Ascending aorta (tissue), 2 donors: ENCODE measurements around the gene GLIS2. TPM values are rescaled to one million over a fixed set of nuclear protein-coding genes. Genes with fewer than 3 reads are reported as not detected.

Source experiments
- DNase-seq, 2 donors: peaks; one replicate each; pipeline ENCODE4 v3.0.0-alpha.2; 2019; ENCODE audit warnings: low spot score in 2 of 2
- H3K27ac ChIP-seq, 2 donors: fragments of 200-600 bp; sonication (generic); one replicate each; pipeline ENCODE4 v1.5.1; 2016 to 2017; ENCODE audit warnings: mild to moderate bottlenecking in 1 of 2
- H3K27me3 ChIP-seq: fragments of 200-600 bp; sonication (generic); one replicate; pipeline ENCODE4 v1.5.1; 2017
- H3K36me3 ChIP-seq, 2 donors: fragments of 200-600 bp; sonication (generic); one replicate each; pipeline ENCODE4 v1.5.1; 2016
- H3K4me1 ChIP-seq, 2 donors: fragments of 200-600 bp; sonication (generic); one replicate each; pipeline ENCODE4 v1.5.1; 2016 to 2017; ENCODE audit warnings: mild to moderate bottlenecking in 1 of 2
- H3K4me3 ChIP-seq, 2 donors: fragments of 200-600 bp; sonication (generic); one replicate each; pipeline ENCODE4 v1.5.1; 2016 to 2017; ENCODE audit warnings: mild to moderate bottlenecking in 1 of 2
- H3K9me3 ChIP-seq, 2 donors: fragments of 200-600 bp; sonication (generic); one replicate each; pipeline ENCODE4 v1.5.1; 2016
- intact Hi-C: fragments of 100-400 bp; cut with DNase I; formaldehyde crosslinking; loops from one replicate; pipeline ENCODE4 v1.15.1; 2023
- total RNA-seq: library from RNA; depleted of rRNA; stranded (reverse); fragments of >200 nt; gene quantifications from one replicate; pipeline ENCODE4 v1.1.0, GENCODE V29; 2016
- TF ChIP-seq, protein P1 (sequence below), 3 experiments: fragments of 200-600 bp in 2 of 3; fragments of 450-650 bp in 1 of 3; sonication (generic) in 2 of 3; IDR thresholded peaks; one replicate each; pipeline ENCODE4 v1.5.1; 2016 to 2019; ENCODE audit warnings: antibody characterized with exemption in 3 of 3, mild to moderate bottlenecking in 1 of 3, moderate library complexity in 1 of 3

Gene GLIS2
- total RNA-seq, 1 donor from 2014 or later, result 16.8 TPM

DNA sequence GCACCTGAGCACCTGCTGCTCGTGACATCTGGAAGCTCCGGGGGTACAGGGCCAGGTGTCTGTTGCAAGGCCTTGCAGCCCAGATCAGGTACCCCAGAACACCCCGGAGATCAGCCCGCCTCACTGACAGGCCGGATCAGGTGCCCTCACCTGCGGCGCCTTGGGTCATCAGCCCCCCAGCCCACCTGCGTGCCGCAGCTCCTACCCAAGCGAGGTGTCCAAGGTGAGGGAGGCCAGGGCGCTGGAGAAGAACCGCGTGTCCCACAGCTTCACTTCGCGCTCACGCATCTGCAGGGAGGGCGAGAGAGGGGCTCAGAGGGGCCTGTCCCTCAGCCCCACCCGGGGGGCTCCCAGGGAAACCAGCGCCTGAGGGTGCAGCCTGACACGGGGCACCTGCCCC lies 71.9 kb downstream of the GLIS2 start:
- H3K4me3 ChIP-seq, result peak overlapping the region in 1 of 2 donors; percentile 30
- intact Hi-C loops, result loop anchor here (1.0 to 5.0 kb wide), 3 partner anchors 16 to 35 kb away; partner anchors contain the start of genes CORO7, PAM16 and VASN
- peaks cover 50 to 77% of the 10 kb centered on the region in 2 donors for H3K4me1 ChIP-seq
- peak in 1 of 2 donors; percentile 65 for DNase-seq
- peaks cover 13 to 17% of the 10 kb centered on the region in 2 donors for H3K36me3 ChIP-seq
- no peaks in the 10 kb centered on the region for H3K27me3 ChIP-seq
- H3K27ac ChIP-seq, result peak overlapping the region; percentile 94 to 99
- TF ChIP-seq, protein P1, sequence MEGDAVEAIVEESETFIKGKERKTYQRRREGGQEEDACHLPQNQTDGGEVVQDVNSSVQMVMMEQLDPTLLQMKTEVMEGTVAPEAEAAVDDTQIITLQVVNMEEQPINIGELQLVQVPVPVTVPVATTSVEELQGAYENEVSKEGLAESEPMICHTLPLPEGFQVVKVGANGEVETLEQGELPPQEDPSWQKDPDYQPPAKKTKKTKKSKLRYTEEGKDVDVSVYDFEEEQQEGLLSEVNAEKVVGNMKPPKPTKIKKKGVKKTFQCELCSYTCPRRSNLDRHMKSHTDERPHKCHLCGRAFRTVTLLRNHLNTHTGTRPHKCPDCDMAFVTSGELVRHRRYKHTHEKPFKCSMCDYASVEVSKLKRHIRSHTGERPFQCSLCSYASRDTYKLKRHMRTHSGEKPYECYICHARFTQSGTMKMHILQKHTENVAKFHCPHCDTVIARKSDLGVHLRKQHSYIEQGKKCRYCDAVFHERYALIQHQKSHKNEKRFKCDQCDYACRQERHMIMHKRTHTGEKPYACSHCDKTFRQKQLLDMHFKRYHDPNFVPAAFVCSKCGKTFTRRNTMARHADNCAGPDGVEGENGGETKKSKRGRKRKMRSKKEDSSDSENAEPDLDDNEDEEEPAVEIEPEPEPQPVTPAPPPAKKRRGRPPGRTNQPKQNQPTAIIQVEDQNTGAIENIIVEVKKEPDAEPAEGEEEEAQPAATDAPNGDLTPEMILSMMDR (IDR thresholded peaks at IDR 0.05), result no peak
- no peaks in the 10 kb centered on the region for H3K9me3 ChIP-seq

DNA sequence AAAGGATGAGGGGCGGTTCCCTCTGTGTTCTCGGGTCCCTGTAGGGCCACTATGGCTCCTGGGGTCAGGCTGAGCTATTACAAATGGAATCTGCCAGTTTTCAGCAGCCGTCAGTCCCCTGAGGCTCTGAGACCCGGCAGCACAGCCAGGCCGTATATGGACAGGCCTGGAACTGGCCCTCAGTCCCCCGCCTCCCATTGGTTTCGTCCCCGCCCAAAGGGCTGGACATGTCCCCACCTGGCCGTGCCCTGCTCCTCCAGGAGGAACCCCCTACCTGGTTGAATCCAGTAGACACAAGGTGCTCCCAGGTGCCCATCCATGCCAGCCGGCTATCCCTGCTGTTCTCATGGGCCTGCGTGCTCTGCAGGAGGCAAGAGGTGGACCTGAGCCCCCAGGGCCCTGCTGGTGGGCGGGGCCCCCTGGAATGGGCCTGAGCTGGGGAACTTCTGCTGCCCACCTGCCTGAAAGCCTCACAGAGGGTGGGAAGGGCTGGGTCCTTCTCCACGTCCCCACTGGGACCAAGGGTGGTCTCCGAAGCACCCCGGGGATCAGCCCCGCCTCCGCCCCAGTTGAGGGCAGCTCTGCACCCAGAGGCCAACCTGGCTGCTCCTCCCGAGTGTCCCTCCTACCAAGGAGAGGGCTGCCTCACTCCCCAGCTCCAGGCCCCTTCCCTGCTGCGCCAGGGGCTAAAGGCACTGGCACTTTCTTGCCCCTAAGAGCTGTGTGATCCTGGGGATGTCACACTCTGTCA lies 72.6 kb downstream of the GLIS2 start:
- Histone ChIP-seq H3K27ac (peak overlapping the region; percentile 94 to 99), H3K9me3 (no peaks in the 10 kb centered on the region), H3K36me3 (peaks cover 6 to 11% of the 10 kb centered on the region in 2 donors), H3K4me3 (peak overlapping the region in 1 of 2 donors; percentile 30), H3K27me3 (no peaks in the 10 kb centered on the region), H3K4me1 (peaks cover 47 to 75% of the 10 kb centered on the region in 2 donors)
- TF ChIP-seq, protein P1 (IDR thresholded peaks at IDR 0.05), result no peak
- intact Hi-C loops, result loop anchor here (1.0 to 5.0 kb wide), 3 partner anchors 17 to 36 kb away; partner anchors contain the start of genes CORO7, PAM16 and VASN
- DNase-seq, result peak; percentile 80 to 94

Other genes starting within 250 kb of the GLIS2 start
- gene ADCY9, start 199.6 kb upstream of the GLIS2 start, total RNA-seq, result 49.7 TPM
- gene SRL, start 74.0 kb upstream of the GLIS2 start, total RNA-seq, result 15.6 TPM
- gene TFAP4, start 43.0 kb upstream of the GLIS2 start, total RNA-seq, result 5.3 TPM
- 26.6 TPM for gene PAM16, start 35.3 kb downstream of the GLIS2 start, total RNA-seq
- gene VASN, start 55.8 kb downstream of the GLIS2 start, total RNA-seq, result 218 TPM
- 41.9 TPM for gene CORO7, start 100.5 kb downstream of the GLIS2 start, total RNA-seq
- gene DNAJA3, start 109.8 kb downstream of the GLIS2 start, total RNA-seq, result 40.7 TPM
- gene NMRAL1, start 158.6 kb downstream of the GLIS2 start, total RNA-seq, result 48.6 TPM
- gene HMOX2, start 160.3 kb downstream of the GLIS2 start, total RNA-seq, result 36.7 TPM
- gene CDIP1, start 222.7 kb downstream of the GLIS2 start, total RNA-seq, result 36.9 TPM
- not detected for gene C16orf96, start 240.3 kb downstream of the GLIS2 start, total RNA-seq